Inflammatory macrophage (primary cell): Measurements from ENCODE around the gene IRF8.

Experiments
- DNase-seq, 2 donors: peaks; one replicate each; pipeline ENCODE4 v3.0.0-alpha.2; 2020 to 2022

IRF8 gene

DNA sequence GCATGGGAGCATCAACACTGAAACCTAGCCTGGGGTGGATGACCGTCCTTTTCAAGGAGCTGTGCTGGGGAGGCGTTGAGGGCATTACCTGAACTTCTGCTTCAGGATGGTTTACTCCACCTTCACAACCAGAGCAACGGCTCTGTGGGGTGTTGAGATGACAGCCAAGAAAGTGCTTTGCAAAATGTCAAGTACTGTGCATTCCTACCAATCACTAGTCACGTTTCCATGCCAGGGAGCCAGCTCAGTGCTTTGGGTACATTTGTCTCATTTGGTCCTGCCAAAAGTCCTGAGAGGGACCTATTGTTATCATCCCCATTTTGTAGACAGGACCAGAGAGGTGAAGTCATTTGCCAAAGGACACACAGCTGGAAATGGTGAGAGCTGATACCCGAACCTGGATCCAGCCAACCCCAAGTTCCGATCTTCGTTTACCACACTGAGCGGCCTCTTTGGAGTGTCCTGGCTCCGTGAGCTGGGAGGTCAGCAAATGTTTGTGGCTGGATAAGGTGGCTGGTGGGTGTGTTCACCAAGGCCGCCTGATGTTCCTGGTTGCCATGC, 61.6 kb downstream of the IRF8 start:
- no peak for DNase-seq

DNA sequence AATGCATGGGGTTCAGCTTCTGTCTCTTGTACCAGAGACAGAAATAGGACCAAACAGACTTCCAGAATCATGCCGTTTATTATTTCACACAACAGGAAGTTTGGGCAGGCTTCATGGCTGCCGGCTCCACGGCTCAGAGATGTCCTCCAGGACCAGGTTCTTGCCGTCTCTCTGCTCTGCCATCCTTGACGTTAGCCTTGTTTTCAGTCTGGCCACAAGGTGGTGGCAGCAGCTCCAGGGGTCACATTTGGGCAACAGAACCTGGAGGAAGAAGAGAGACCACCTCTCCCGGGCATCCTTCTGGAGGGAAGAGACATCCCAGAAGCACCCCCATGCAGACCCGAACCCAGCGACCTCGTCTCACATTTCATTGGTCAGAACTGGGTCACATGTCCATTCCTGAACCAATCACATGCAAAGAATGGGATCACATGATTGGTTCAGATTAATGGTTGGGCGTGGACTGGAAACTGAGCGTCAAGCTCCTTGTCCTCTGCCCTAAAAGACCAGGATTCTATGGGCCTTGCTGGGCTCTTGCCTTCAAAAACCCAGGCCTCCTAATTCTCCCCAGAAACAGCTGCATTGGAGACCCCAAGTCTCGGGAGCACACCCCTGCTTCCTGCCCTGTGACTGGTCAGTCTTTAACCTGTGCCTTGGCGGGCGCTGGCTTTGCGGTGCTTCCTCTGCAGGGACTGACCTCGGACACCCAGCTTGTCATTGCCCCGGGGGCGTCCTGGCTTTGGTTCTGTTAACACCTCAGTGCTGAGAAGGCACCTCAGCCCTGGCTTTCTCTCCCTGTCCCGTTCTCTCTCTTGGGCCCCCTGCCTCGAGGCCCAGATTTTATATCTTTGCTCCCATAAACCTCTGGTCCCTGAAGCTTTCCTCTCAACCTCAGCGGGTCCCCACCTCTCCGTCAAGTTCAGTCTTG, 63.3 kb downstream of the IRF8 start:
- DNase-seq, result no peak

DNA sequence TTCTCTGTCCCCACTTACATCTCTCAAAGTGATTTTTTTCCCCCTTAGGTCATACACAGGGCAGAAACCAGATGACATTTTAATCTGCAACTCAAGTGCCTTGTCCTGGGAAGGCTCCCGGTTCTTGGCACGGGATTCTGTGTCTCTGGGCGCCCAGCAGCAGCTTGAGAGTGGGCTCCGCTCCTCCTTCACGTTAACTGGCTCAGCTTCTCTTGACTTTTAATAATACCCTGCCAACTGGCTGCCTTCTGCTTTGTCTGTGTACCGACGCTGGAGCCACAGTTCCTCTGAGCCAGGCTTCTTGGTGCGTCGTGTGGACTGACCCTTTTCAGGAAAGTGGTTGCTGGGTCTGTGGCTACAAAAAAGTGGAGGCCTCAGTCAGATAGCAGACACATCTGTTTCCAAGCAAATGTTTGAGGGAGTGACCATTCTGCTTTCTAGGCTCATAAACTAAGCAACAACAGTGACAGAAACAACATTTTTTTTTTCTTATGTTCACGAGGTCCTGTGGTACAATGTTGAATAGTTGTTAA, 64.9 kb downstream of the IRF8 start:
- no peak for DNase-seq

DNA sequence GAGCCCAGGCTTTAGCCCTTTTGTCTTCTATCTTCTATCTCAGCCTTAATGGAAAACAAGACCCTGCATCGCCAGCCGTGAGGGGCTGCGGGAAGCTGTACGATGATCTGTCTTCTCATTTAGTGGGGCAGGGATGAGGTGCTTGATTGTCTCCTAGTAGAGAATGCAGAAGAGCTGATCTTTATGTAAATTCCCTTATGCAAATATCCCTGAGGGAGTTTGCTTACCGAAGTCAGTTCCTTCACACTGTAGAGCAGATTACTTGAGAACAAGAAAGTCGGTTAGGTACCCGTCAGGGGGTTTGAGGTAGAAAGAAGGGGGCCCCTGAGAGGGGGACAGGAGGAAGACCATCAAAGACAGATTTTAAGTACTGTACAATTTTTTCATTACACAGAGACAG, 66.2 kb downstream of the IRF8 start:
- DNase-seq, result no peak

DNA sequence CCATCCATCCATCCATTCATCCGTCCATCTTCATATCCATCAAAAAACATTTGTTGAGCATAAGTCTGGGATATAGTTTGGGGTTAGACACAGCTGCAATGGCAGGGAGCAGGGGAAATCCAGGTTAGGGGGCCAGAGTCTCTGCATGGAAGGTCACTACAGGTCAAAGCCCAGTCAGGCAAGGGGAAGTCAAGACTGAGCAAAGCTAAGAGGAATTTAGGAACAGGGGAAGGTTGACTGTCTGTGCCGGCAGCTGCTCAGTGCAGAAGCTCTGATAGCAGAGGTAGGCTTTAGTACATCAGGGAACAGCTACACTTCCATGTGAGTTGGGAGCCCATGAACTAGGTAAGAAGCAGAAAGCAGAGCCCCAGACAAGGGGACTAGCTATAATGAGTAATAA, 68.1 kb downstream of the IRF8 start:
- peak; percentile 30 to 55 for DNase-seq

DNA sequence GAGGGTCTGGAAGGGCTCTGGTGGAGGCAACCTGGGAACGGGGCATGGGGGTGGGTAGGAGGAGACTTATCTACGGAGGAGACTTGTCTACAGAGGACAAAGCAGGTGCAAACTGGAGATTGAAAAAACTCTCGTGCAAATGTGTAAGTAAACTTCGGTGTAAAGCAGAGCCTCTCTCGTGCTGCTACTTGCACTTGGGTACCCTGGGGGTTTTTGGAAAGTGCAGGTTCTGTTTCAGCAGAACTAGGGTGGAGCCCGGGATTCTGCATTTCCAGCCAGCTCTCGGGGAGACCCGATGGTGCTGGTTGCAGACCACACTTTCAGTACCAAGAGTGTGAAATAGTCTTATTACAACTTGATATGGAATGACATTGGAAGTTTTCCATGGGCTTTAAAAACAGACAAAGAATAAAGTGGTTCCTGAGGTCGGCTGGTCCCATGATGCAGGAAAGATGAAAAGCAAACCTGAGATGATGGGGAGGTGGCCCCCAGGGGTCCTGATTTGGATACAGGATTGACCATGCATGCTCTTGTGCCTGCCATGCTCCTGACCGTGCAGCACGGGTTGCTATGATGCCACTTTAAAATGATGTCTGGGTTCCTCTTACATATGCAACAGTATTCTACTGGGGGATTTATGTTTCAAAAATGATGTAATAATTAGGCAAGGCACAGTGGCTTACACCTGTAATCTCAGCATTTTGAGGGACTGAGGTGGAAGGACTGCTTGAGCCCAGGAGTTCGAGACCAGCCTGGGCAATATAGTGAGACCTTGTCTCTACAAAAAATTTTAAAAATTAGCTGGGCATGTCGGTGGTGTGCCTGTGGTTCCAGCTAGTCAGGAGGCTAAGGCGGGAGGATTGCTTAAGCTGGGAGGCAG, 69.3 kb downstream of the IRF8 start:
- DNase-seq, result peak in 1 of 2 donors; percentile 13

DNA sequence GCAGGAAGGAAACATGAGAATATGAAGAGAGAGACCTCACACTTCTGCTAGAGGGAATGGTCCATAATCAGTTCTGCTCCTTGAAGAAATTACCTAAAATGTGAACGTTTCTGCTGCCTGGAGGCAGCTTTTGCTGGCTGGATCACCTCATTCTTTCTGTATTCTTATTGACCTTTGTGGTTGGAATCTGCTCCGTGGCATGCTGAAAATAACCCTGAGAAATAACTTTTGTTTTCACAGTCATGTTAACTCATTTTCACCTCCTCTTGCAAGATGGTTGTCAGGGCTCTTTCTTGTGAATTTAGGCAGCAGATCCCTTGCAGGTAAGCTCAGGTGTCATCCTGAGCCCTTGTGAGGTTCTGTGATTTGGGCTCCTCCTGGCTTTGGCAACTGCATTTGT, 70.2 kb downstream of the IRF8 start:
- DNase-seq, result no peak

DNA sequence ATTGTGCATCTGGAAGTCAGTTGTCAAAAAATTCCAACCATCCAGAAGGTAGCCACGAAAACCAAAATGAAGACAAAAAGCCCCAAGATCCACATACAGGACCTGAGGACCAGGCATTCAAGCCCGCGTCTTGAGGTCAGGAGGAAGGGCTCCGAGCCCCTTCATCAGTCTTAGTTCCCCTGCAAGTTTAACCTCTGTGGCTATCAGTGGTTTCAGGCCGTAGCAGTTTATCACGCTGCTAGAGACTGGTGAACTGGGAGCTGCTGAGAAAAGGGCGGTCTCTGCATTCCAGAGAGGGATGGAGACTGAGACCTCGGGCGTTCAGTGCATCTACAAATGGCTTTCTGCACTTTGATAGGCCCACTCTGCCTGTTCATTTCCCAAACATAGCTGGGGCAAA, 70.6 kb downstream of the IRF8 start:
- no peak for DNase-seq

DNA sequence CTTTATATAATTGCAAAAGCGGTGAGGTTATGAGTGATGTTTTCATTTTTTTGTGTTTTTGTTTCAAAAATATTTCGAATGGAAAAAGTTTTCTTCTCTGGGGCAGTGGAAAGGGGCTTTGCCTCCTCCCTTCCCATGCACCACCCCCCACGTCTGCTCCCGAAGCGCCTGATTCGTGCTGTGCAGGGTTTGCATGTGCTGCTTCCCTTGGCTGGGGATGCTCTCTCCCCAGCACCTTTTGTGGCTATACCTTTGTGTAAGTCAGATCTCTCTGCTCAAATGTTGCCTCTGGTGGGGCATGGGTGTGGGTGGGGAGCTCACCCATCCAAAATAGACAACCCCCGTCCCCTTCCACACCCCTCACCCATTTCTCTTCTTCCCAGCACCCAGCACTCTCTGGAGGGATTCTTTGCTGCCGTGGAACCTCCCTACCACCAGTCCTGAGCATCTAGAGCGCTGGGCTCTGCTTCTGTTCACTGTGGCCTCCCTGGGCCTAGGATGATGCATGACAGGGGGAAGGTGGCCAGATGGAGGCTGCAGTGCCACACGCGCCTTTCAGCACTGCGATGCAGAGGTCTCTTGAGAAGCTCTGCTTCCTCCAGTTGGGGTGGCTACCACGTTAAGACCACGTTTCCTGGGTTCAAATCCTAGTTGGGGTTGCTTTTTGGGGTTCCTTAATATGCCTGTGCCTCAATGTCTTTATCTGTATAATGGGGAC, 71.2 kb downstream of the IRF8 start:
- DNase-seq, result no peak

DNA sequence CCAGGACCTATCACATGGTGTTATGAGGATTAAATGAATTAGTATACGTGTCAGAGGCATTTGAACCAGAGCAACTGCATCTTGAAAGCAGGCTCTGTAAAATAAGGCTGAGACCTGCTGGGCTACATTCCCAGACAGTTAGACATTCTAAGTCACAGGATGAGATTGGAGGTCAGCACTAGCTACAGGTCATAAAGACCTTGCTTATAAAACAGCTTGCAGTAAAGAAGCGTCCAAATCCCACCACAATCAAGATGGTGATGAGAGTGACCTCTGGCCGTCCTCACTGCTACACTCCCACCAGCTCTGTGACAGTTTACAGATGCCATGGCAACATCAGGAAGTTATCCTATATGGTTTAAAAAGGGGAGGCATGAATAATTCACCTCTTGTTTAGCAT, 71.8 kb downstream of the IRF8 start:
- no peak for DNase-seq
